Hair follicular keratinocyte (primary cell): ENCODE measurements around the gene ZNF662. TPM values are rescaled to one million over a fixed set of nuclear protein-coding genes. Genes with fewer than 3 reads are reported as not detected.

ENCODE experiments used
- total RNA-seq: library from RNA; depleted of rRNA; stranded (reverse); fragments of >200 nt; gene quantifications from 2 replicates; pipeline ENCODE4 v1.2.3, GENCODE V29; 2015

ZNF662 gene
- total RNA-seq, result 1.0 and 1.5 TPM in 2 replicates

DNA sequence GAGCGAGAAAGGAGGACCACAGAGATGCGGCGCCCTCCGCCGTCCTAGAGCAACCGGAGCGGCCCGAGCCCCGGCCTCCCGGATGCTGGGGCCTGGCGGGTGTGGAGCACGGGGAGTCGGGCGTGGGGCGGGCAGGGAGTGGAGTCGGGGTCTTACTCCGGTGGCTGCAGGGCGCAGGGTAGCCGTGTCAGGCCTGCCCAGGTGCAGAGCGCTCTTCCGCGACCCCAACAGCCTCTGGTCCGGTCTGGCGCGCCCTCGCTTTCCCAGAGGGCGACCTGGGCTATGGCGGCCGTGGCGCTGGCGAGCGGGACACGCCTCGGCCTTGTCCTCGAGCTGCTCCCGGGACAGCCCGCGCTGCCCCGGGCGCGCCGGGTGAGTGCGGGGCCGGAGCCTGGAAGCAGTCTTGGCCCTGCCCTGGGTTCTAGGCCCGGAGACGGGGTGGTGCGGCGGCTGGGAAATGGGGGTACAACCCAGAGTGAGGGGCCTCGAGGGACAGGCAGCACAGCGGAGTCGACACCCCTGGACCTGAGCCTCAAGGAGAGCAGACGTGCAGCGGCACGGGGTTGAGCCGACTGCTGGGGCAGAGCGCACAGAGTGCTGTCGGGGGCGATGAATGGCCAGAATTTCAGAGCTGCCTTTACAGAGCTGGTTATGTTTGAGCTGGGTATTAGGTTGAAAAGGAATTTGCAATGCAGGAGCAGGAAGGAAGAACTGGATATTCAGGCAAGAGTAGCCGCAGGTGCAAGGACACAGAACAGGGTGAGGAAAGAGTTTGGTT, at the start of gene ZNF662:
Gene ZNF662 (plus strand): TSS at position 73 of the 778 bp plus-strand sequence. CDS start 1,973 bp downstream, outside the sequence.

GRCh38 chr3:42875325-42876151, 30.4 kb upstream of the ZNF662 start, which contains the start of gene CYP8B1:
Gene CYP8B1, minus strand, starts transcription at chr3:42875879. Its CDS starts 63 bp downstream, at chr3:42875816.

Other genes with a start within 250 kb of the ZNF662 start
- not detected in 2 replicates for gene KLHL40, start 220.6 kb upstream of the ZNF662 start, total RNA-seq
- gene HHATL, start 203.3 kb upstream of the ZNF662 start, total RNA-seq, result not detected in 2 replicates
- 0.19 and 0.78 TPM in 2 replicates for gene CCDC13, start 132.9 kb upstream of the ZNF662 start, total RNA-seq
- gene HIGD1A, start 101.7 kb upstream of the ZNF662 start, total RNA-seq, result 192 and 207 TPM in 2 replicates
- 0.08 TPM in 1 of 2 replicates, not detected in the other for gene ACKR2, start 96.7 kb upstream of the ZNF662 start, total RNA-seq
- not detected in 2 replicates for gene CYP8B1, start 30.3 kb upstream of the ZNF662 start, total RNA-seq
- gene GASK1A, start 73.2 kb downstream of the ZNF662 start, total RNA-seq, result 0.91 and 0.94 TPM in 2 replicates
- gene POMGNT2, start 199.9 kb downstream of the ZNF662 start, total RNA-seq, result 10.5 and 12.7 TPM in 2 replicates